ENCODE measurements around the gene ITGBL1.
A peak's percentile ranks its signal among the peaks of the same experiment; 100 is the strongest.

ITGBL1 gene

DNA sequence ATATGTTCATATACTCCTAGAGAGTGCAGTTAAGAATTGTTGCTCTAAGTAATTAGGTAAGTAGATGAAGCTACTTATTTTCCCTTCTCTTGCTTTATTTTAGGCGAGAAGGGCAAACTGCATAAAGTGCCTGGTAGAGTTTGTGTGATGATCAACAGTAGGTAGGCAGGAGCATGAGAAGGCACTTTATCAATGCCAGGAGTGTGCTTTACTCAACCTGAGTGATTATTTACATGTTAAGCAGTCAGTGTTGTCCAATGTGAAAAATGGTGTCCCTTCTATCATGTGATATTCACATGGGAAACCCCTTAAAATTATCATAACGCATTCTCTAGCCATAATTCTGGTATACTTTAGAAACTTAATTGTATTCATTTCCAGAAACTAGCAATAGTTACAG lies 294.0 kb downstream of the ITGBL1 start:
- TF ChIP-seq CTCF (IDR thresholded peaks at IDR 0.05; ENCODE audit: borderline replicate concordance, insufficient read depth, low read depth, low read length), result no peak
- no peak overlapping the region for H3K4me3 ChIP-seq (ENCODE audit: low read depth, low read length)

DNA sequence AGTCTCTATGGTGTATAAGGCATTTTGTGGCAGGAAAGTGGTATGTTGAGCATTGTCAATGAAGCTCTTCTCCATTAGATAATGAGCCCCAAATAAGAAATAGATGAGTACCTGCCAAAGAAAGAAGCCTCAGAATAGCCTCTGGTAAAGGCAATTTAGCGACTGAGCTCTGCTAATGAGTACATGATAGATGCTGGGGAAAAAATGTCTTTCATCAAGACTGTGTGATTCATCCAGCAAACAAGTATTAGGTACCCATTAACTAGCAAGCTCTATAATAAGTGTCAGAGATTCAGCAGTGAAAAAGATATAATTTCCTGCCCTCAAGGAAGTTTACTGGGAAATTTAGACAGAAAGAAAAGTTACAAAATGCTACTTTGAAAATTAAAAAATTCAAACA lies 294.6 kb downstream of the ITGBL1 start:
- no peak for TF ChIP-seq CTCF (IDR thresholded peaks at IDR 0.05; ENCODE audit: borderline replicate concordance, insufficient read depth, low read depth, low read length)
- H3K4me3 ChIP-seq (ENCODE audit: low read depth, low read length), result no peak overlapping the region

DNA sequence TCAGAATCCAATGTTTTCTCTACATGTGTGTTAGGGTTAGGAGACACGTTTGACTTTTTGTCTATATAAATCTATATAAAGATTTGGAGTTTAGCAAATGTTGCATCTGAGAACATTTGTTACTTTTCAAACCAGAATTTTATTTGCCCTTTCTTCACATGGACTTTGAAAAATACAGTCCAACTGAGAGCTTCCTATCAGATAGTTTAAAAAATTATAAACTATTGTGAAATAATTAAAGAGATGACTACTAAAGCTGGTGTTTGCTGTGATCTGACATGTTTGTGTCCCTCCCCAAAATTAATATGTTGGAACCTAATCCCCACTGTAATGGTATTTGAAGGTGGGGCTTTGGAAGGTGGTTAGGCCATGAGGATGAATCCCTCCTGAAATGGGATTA lies 297.1 kb downstream of the ITGBL1 start:
- no peak for TF ChIP-seq CTCF (IDR thresholded peaks at IDR 0.05; ENCODE audit: borderline replicate concordance, insufficient read depth, low read depth, low read length)
- H3K4me3 ChIP-seq (ENCODE audit: low read depth, low read length), result no peak overlapping the region

GRCh38 chr13:101751488-101751887 lies 299.0 kb downstream of the ITGBL1 start:
- no peak overlapping the region for H3K4me3 ChIP-seq (ENCODE audit: low read depth, low read length)
- no peak for TF ChIP-seq CTCF (IDR thresholded peaks at IDR 0.05; ENCODE audit: borderline replicate concordance, insufficient read depth, low read depth, low read length)

DNA sequence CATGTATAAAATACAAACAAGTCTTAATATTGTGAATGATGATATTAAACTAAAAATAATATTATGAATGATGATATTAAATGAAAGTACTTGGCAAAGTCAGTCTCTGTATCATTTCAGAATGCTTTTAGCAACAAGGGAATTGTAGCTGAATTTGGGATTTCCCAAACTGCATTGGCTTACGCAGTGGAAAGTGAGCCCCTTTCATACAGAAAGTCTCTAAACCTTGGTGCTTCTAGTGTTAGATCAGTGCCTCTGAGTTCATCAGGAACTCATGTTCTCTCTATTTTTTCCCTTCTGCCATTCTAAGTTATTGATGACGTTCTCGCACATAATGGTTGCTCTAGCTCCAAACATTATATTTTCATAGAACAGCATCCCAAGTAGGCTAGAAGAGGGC lies 300.0 kb downstream of the ITGBL1 start:
- no peak overlapping the region for H3K4me3 ChIP-seq (ENCODE audit: low read depth, low read length)
- no peak for TF ChIP-seq CTCF (IDR thresholded peaks at IDR 0.05; ENCODE audit: borderline replicate concordance, insufficient read depth, low read depth, low read length)

GRCh38 chr13:101755228-101755887 lies 302.9 kb downstream of the ITGBL1 start:
- H3K4me3 ChIP-seq (ENCODE audit: low read depth, low read length), result no peak overlapping the region
- no peak for TF ChIP-seq CTCF (IDR thresholded peaks at IDR 0.05; ENCODE audit: borderline replicate concordance, insufficient read depth, low read depth, low read length)

GRCh38 chr13:101757446-101758039 lies 305.1 kb downstream of the ITGBL1 start:
- TF ChIP-seq CTCF (IDR thresholded peaks at IDR 0.05; ENCODE audit: borderline replicate concordance, insufficient read depth, low read depth, low read length), result peak; percentile 18; the same call in 1 of the 2 replicates
- no peak overlapping the region for H3K4me3 ChIP-seq (ENCODE audit: low read depth, low read length)
